ENCODE results near the gene CORIN. TPM values are rescaled to one million over a fixed set of nuclear protein-coding genes. Genes with fewer than 3 reads are reported as not detected.
"Not testable (repeated sequence)": the region's sequence is repeated elsewhere in the genome, so short reads cannot be mapped to it uniquely, and the experiment has no call there.

CORIN gene
- total and polyA plus RNA-seq, 2 of the 13 experiments (the other 11 are each of a cell fraction or from before 2014, with no cell fraction given) = 0.84 to 1.2 TPM

DNA sequence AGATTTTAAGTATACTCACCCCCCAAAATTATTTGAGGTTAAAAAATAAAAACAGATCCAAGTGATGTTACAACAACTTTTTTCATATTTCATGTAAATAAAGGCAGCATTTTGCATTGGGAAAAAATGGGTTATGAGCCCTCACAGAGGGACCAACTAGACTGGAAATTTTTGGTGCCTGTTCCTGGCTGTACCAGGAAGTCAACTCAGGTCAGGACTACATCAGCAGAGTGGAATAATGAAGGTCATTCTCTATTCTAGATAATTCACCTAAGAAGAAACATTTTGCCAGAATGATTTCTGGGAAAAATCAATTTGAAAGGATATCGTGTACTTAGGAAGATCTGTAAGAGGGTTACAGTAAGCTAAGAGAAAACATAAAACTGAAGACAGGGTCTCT is 66.8 kb downstream of the CORIN start:
- Histone ChIP-seq H3K9me3 (ENCODE audit: low read length) (no peaks in the 10 kb centered on the region), H3K36me3 (replicated peaks in 1 of 2; ENCODE audit: control insufficient read depth in 1 of 2, insufficient read depth in 2 of 2, low read length in 2 of 2) (no peaks in the 10 kb centered on the region), H3K27me3 (ENCODE audit: control insufficient read depth in 1 of 2, insufficient read depth in 2 of 2, low read length in 2 of 2) (no peaks in the 10 kb centered on the region), H3K4me3 (replicated peaks in 1 of 3; ENCODE audit: insufficient read depth in 1 of 3, low read depth in 2 of 3, low read length in 3 of 3) (no peak overlapping the region), H3K79me2 (ENCODE audit: insufficient read depth, low read length) (no peaks in the 10 kb centered on the region), H4K20me1 (ENCODE audit: insufficient read depth, low read length) (no peaks in the 10 kb centered on the region), H3K27ac (ENCODE audit: extremely low read length, insufficient read depth, low read length) (no peak overlapping the region), H3K9ac (ENCODE audit: insufficient read depth, low read depth, low read length) (no peak overlapping the region), H2AFZ (ENCODE audit: low read length) (no peak overlapping the region), H3K4me1 (ENCODE audit: insufficient read depth, low read length) (no peaks in the 10 kb centered on the region), H3K4me2 (ENCODE audit: low read depth, low read length) (no peak overlapping the region)
- FAIRE-seq = no peak
- no peak for ATAC-seq
- no peak for DNase-seq (ENCODE audit: low spot score)
- CTCF ChIA-PET (ENCODE audit: low intra/inter-chr PET ratio, low total read pairs) = no interaction called here
- no TSS peak for BruUV-seq (replicated peaks)
- 88% methylated on average over 1 of the region's 1 CpG for WGBS (ENCODE audit: low lambda C conversion rate)
- intact Hi-C loops (cut with micrococcal nuclease; ENCODE audit: unreplicated experiment) (no loop called here), in situ Hi-C loops (cut with HindIII; ENCODE audit: extremely low pct_ligation_motif_present, low pct_unique_long_range_greater_than_20kb) (no loop called here)
- POLR2A ChIA-PET = no interaction called here
- TF ChIP-seq ATRX (CRISPR knock-in tag; IDR thresholded peaks at IDR 0.05; ENCODE audit: borderline replicate concordance) (no peak), KDM4B (CRISPR knock-in tag; IDR thresholded peaks at IDR 0.05) (no peak), ADNP (CRISPR knock-in tag; IDR thresholded peaks at IDR 0.05) (no peak)
- TF ChIP-seq, protein P1, sequence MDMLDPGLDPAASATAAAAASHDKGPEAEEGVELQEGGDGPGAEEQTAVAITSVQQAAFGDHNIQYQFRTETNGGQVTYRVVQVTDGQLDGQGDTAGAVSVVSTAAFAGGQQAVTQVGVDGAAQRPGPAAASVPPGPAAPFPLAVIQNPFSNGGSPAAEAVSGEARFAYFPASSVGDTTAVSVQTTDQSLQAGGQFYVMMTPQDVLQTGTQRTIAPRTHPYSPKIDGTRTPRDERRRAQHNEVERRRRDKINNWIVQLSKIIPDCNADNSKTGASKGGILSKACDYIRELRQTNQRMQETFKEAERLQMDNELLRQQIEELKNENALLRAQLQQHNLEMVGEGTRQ (IDR thresholded peaks at IDR 0.05; ENCODE audit: low read depth, low read length) = no peak
- TF ChIP-seq, protein P1 (CRISPR knock-in tag; IDR thresholded peaks at IDR 0.05; ENCODE audit: borderline replicate concordance) = no peak

DNA sequence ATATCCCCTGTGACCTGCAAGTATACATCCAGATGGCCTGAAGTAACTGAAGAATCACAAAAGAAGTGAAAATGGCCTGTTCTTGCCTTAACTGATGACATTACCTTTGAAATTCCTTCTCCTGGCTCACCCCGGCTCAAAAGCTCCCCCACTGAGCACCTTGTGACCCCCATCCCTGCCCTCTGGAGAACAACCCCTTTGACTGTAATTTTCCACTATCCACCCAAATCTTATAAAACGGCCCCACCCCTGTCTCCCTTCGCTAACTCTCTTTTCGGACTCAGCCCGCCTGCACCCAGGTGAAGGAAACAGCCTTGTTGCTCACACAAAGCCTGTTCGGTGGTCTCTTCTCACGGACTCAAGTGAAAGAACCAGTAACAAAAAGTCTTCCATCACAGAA is 69.9 kb downstream of the CORIN start:
- in situ Hi-C loops (cut with HindIII; ENCODE audit: extremely low pct_ligation_motif_present, low pct_unique_long_range_greater_than_20kb); H3K4me3 ChIP-seq (replicated peaks in 1 of 3; ENCODE audit: insufficient read depth in 1 of 3, low read depth in 2 of 3, low read length in 3 of 3); H3K27ac ChIP-seq (ENCODE audit: extremely low read length, insufficient read depth, low read length); H3K27me3 ChIP-seq (ENCODE audit: control insufficient read depth in 1 of 2, insufficient read depth in 2 of 2, low read length in 2 of 2); FAIRE-seq; POLR2A ChIA-PET; H3K79me2 ChIP-seq (ENCODE audit: insufficient read depth, low read length); H4K20me1 ChIP-seq (ENCODE audit: insufficient read depth, low read length); H3K36me3 ChIP-seq (replicated peaks in 1 of 2; ENCODE audit: control insufficient read depth in 1 of 2, insufficient read depth in 2 of 2, low read length in 2 of 2); ATAC-seq; intact Hi-C loops (cut with micrococcal nuclease; ENCODE audit: unreplicated experiment); DNase-seq (ENCODE audit: low spot score); BruUV-seq (replicated peaks); H3K4me1 ChIP-seq (ENCODE audit: insufficient read depth, low read length); H2AFZ ChIP-seq (ENCODE audit: low read length); CTCF ChIA-PET (ENCODE audit: low intra/inter-chr PET ratio, low total read pairs); H3K9ac ChIP-seq (ENCODE audit: insufficient read depth, low read depth, low read length); H3K4me2 ChIP-seq (ENCODE audit: low read depth, low read length); H3K9me3 ChIP-seq (ENCODE audit: low read length): not testable (repeated sequence)
- 74% methylated on average over 7 of the region's 7 CpGs for WGBS (ENCODE audit: low lambda C conversion rate)

Measured in HepG2 (cell line).